IMR-90 (cell line): ENCODE results near the gene NAPB. TPM values are rescaled to one million over a fixed set of nuclear protein-coding genes. Genes with fewer than 3 reads are reported as not detected.
A peak's percentile ranks its signal among the peaks of the same experiment; 100 is the strongest.

ENCODE experiments used
- ATAC-seq: fragments of 200-7000 bp; cut with Tn5 transposase; 2 replicates; pipeline ENCODE4 v1.9.1; 2020; ENCODE audit warnings: low read depth, mild to moderate bottlenecking, moderate library complexity
- BruUV-seq: library from RNA; stranded (reverse); fragments of 400-500 nt; replicated peaks from 2 replicates; lab custom pipeline; 2021; lab: Mats Ljungman, UMichigan
- CTCF ChIA-PET: fragments of 300-600 bp; formaldehyde crosslinking; extraction: SDS; loops from one replicate; lab custom pipeline; 2021; ENCODE audit warnings: antibody characterized with exemption; lab: Yijun Ruan, JAX
- POLR2A ChIA-PET: fragments of 300-600 bp; sonication (Branson Sonifier 250); formaldehyde crosslinking; loops from one replicate; lab custom pipeline; 2022; ENCODE audit warnings: antibody characterized with exemption; ENCODE audit not compliant: unreplicated experiment; lab: Charles Lee
- DNase-seq: peaks from one replicate; pipeline ENCODE4 v3.0.0; 2013
- H2AFZ ChIP-seq: replicated peaks from 2 replicates; pipeline ENCODE3; 2013; ENCODE audit warnings: low read length, mild to moderate bottlenecking; ENCODE audit not compliant: poor library complexity
- H2AK5ac ChIP-seq: 2 replicates; pipeline ENCODE4 v1.6.1; 2013; ENCODE audit warnings: low read depth, low read length, inconsistent platforms
- H2AK9ac ChIP-seq: replicated peaks from 2 replicates; pipeline ENCODE3; 2013; ENCODE audit warnings: mild to moderate bottlenecking, low read depth, low read length, moderate library complexity; ENCODE audit not compliant: poor library complexity
- H2BK120ac ChIP-seq: 2 replicates; pipeline ENCODE4 v1.6.1; 2013; ENCODE audit warnings: low read depth, low read length, inconsistent platforms
- H2BK15ac ChIP-seq: 3 replicates; pipeline ENCODE4 v1.6.1; 2013; ENCODE audit warnings: low read depth, low read length, inconsistent platforms
- H2BK20ac ChIP-seq: 2 replicates; pipeline ENCODE4 v1.6.1; 2013; ENCODE audit warnings: low read depth, mild to moderate bottlenecking, inconsistent platforms, low read length, moderate library complexity
- H2BK5ac ChIP-seq: 2 replicates; pipeline ENCODE4 v1.6.1; 2013; ENCODE audit warnings: mild to moderate bottlenecking, low read depth, low read length, inconsistent platforms; ENCODE audit not compliant: poor library complexity, severe bottlenecking
- H3K14ac ChIP-seq: replicated peaks from 2 replicates; pipeline ENCODE4 v1.6.1; 2013; ENCODE audit warnings: low read depth, low read length, inconsistent platforms
- H3K18ac ChIP-seq: 2 replicates; pipeline ENCODE4 v1.6.1; 2013; ENCODE audit warnings: low read depth, low read length, control low read depth
- H3K23ac ChIP-seq: 2 replicates; pipeline ENCODE4 v1.6.1; 2013; ENCODE audit warnings: low read depth, low read length, inconsistent platforms
- H3K27ac ChIP-seq: 2 replicates; pipeline ENCODE4 v1.5.1; 2013; ENCODE audit warnings: mild to moderate bottlenecking, control low read depth, low read length; ENCODE audit not compliant: insufficient read depth
- H3K27me3 ChIP-seq: 2 replicates; pipeline ENCODE4 v1.6.1; 2013; ENCODE audit warnings: low read length; ENCODE audit not compliant: control insufficient read depth, insufficient read depth
- H3K36me3 ChIP-seq: 2 replicates; pipeline ENCODE4 v1.6.1; 2013; ENCODE audit warnings: low read length, mixed read lengths; ENCODE audit not compliant: control insufficient read depth, insufficient read depth
- H3K4ac ChIP-seq: 2 replicates; pipeline ENCODE4 v1.6.1; 2013; ENCODE audit warnings: low read depth, low read length, inconsistent platforms
- H3K4me1 ChIP-seq: 2 replicates; pipeline ENCODE4 v1.6.1; 2013; ENCODE audit warnings: low read length, mixed read lengths; ENCODE audit not compliant: control insufficient read depth, insufficient read depth
- H3K4me2 ChIP-seq: 2 replicates; pipeline ENCODE4 v1.6.1; 2013; ENCODE audit warnings: low read depth, mild to moderate bottlenecking, control low read depth, low read length, moderate library complexity
- H3K4me3 ChIP-seq: 2 replicates; pipeline ENCODE4 v1.5.1; 2013; ENCODE audit warnings: low read depth, mild to moderate bottlenecking, control low read depth, low read length, moderate library complexity; ENCODE audit not compliant: insufficient read depth
- H3K56ac ChIP-seq: 2 replicates; pipeline ENCODE4 v1.6.1; 2013; ENCODE audit warnings: low read length, inconsistent platforms; ENCODE audit not compliant: insufficient read depth; ENCODE audit errors: extremely low read depth
- H3K79me1 ChIP-seq, 2 experiments: 2 replicates each; pipeline ENCODE4 v1.6.1; 2013; ENCODE audit warnings: low read length in 2 of 2, inconsistent platforms in 1 of 2, low read depth in 1 of 2
- H3K9ac ChIP-seq: 2 replicates; pipeline ENCODE4 v1.6.1; 2013; ENCODE audit warnings: low read depth, low read length, control low read depth
- H3K9me1 ChIP-seq: 2 replicates; pipeline ENCODE4 v1.6.1; 2013; ENCODE audit warnings: low read length, inconsistent platforms; ENCODE audit not compliant: insufficient read depth
- H3K9me3 ChIP-seq: 2 replicates; pipeline ENCODE4 v1.6.1; 2013; ENCODE audit warnings: low read length; ENCODE audit not compliant: control insufficient read depth, insufficient read depth
- H4K20me1 ChIP-seq: 2 replicates; pipeline ENCODE4 v1.6.1; 2013; ENCODE audit warnings: low read length, inconsistent platforms; ENCODE audit not compliant: insufficient read depth
- H4K5ac ChIP-seq: 2 replicates; pipeline ENCODE4 v1.6.1; 2013; ENCODE audit warnings: mild to moderate bottlenecking, low read depth, low read length, control low read depth
- H4K8ac ChIP-seq, 2 experiments: 2 replicates each; pipeline ENCODE4 v1.6.1; 2013; ENCODE audit warnings: low read depth in 2 of 2, low read length in 2 of 2, control low read depth in 1 of 2, inconsistent platforms in 1 of 2
- H4K91ac ChIP-seq: 2 replicates; pipeline ENCODE4 v1.6.1; 2013; ENCODE audit warnings: low read depth, low read length, inconsistent platforms; ENCODE audit not compliant: insufficient read depth
- CEBPB ChIP-seq: IDR thresholded peaks from 2 replicates; pipeline ENCODE4 v1.6.1; 2012; ENCODE audit warnings: low read depth, low read length, improper control_type of control experiment
- CHD1 ChIP-seq: IDR thresholded peaks from 2 replicates; pipeline ENCODE4 v1.6.1; 2012; ENCODE audit warnings: low read depth, low read length, improper control_type of control experiment
- MAZ ChIP-seq: IDR thresholded peaks from 2 replicates; pipeline ENCODE4 v1.6.1; 2012; ENCODE audit warnings: low read depth, mild to moderate bottlenecking, low read length, improper control_type of control experiment, moderate library complexity, borderline replicate concordance
- MXI1 ChIP-seq: IDR thresholded peaks from 2 replicates; pipeline ENCODE4 v1.6.1; 2012; ENCODE audit warnings: low read depth, mild to moderate bottlenecking, low read length, moderate library complexity, borderline replicate concordance
- NFE2L2 ChIP-seq: fragments of 150-350 bp; IDR thresholded peaks from 2 replicates; pipeline ENCODE4 v1.6.1; 2016; ENCODE audit warnings: low read depth, mild to moderate bottlenecking, low read length
- POLR2A ChIP-seq: IDR thresholded peaks from 2 replicates; pipeline ENCODE4 v1.6.1; 2012; ENCODE audit warnings: mild to moderate bottlenecking, low read depth, low read length
- RAD21 ChIP-seq: IDR thresholded peaks from 2 replicates; pipeline ENCODE4 v1.6.1; 2012; ENCODE audit warnings: low read length, improper control_type of control experiment
- RCOR1 ChIP-seq: IDR thresholded peaks from 2 replicates; pipeline ENCODE4 v1.6.1; 2012; ENCODE audit warnings: mild to moderate bottlenecking, low read length, improper control_type of control experiment; ENCODE audit not compliant: insufficient replicate concordance
- RFX5 ChIP-seq: IDR thresholded peaks from 2 replicates; pipeline ENCODE4 v1.8.0; 2012; ENCODE audit warnings: low read depth, mild to moderate bottlenecking, low read length, moderate library complexity
- WGBS, 2 experiments: methylation state at CpG; one replicate each; pipeline versions ENCODE4 v1.1.5 to v1.1.7; 2013; ENCODE audit warnings: missing lambda C conversion rate in 2 of 2; ENCODE audit not compliant: insufficient read length in 1 of 2; ENCODE audit errors: extremely low coverage in 2 of 2; 5-methylcytosine and 5-hydroxymethylcytosine counted together
- dilution Hi-C: fragments of 300-500 bp; cut with HindIII; formaldehyde crosslinking; loops from one replicate; pipeline ENCODE4 v1.14.3; 2018; ENCODE audit warnings: low sequenced_read_pairs; ENCODE audit not compliant: unreplicated experiment
- in situ Hi-C: fragments of 300-500 bp; cut with MboI; formaldehyde crosslinking; loops from 3 replicates; pipeline ENCODE4 v1.14.3; 2019; ENCODE audit warnings: low sequenced_read_pairs, inconsistent platforms, mixed read lengths
- intact Hi-C: fragments of 100-400 bp; cut with micrococcal nuclease; formaldehyde crosslinking; loops from 2 replicates; pipeline ENCODE4 v1.10.0; 2022
- polyA plus RNA-seq, 3 experiments: library from polyadenylated mRNA; depleted of rRNA; stranded (reverse); fragments of >200 nt; gene quantifications; 2 replicates each; pipeline ENCODE4 v1.2.3, GENCODE V29; 2012; ENCODE audit warnings: low replicate concordance in 1 of 3
- total RNA-seq: library from RNA; depleted of rRNA; stranded (reverse); fragments of >200 nt; gene quantifications from 2 replicates; pipeline ENCODE4 v1.2.3, GENCODE V29; 2012
- TF ChIP-seq, protein P1 (sequence below): fragments of 150-350 bp; IDR thresholded peaks from 2 replicates; pipeline ENCODE4 v1.6.1; 2017; ENCODE audit warnings: mild to moderate bottlenecking, antibody characterized with exemption, low read length, low read depth
- TF ChIP-seq, protein P2 (sequence below): conservative IDR thresholded peaks from 2 replicates; pipeline ENCODE4 v1.5.1; 2012; ENCODE audit warnings: mild to moderate bottlenecking, low read depth, low read length, improper control_type of control experiment
- TF ChIP-seq, protein P3 (sequence below): fragments of 150-350 bp; IDR thresholded peaks from 2 replicates; pipeline ENCODE4 v1.6.1; 2016; ENCODE audit warnings: low read depth, mild to moderate bottlenecking, low read length, moderate library complexity, borderline replicate concordance

NAPB gene
- total and polyA plus RNA-seq, 2 of the 4 experiments (the other 2 are of a cell fraction): 4.4 to 5.2 TPM

DNA sequence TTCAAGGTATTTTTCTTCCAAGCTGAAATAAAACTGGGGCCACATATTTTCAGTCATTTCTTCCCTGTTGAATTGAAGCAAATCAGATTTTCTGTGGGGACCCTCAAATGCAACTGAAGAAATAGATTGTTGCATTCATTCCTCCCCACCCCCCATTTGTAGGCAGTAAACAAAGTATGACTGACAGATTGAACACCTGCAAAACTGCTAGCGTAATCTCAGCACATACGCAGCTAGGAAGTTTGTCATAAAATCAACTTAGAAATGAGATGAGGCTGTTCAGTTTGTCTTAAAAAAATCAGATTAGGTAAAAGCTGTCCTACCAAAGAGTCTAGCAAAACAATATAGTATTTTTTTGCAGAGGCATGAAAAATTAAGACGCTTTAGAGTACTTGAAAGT, 50.4 kb downstream of the NAPB start:
- TSS peak; percentile 69 for BruUV-seq
- no peak overlapping the region for H3K18ac ChIP-seq
- no peak overlapping the region for H2AK9ac ChIP-seq
- H3K56ac ChIP-seq: no peak overlapping the region
- no peak overlapping the region for H4K5ac ChIP-seq
- H2AK5ac ChIP-seq: no peak overlapping the region
- H2BK120ac ChIP-seq: no peak overlapping the region
- H3K4me2 ChIP-seq: no peak overlapping the region
- H3K9me1 ChIP-seq: peaks cover 6% of the 10 kb centered on the region
- H4K8ac ChIP-seq: no peak overlapping the region
- TF ChIP-seq RAD21: no peak
- no peak for TF ChIP-seq MXI1
- no peak for TF ChIP-seq CEBPB
- no peak for TF ChIP-seq CHD1
- TF ChIP-seq RCOR1: no peak
- TF ChIP-seq POLR2A: no peak
- TF ChIP-seq RFX5: no peak
- TF ChIP-seq, protein P1, sequence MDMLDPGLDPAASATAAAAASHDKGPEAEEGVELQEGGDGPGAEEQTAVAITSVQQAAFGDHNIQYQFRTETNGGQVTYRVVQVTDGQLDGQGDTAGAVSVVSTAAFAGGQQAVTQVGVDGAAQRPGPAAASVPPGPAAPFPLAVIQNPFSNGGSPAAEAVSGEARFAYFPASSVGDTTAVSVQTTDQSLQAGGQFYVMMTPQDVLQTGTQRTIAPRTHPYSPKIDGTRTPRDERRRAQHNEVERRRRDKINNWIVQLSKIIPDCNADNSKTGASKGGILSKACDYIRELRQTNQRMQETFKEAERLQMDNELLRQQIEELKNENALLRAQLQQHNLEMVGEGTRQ: no peak
- TF ChIP-seq NFE2L2: no peak
- TF ChIP-seq, protein P2, sequence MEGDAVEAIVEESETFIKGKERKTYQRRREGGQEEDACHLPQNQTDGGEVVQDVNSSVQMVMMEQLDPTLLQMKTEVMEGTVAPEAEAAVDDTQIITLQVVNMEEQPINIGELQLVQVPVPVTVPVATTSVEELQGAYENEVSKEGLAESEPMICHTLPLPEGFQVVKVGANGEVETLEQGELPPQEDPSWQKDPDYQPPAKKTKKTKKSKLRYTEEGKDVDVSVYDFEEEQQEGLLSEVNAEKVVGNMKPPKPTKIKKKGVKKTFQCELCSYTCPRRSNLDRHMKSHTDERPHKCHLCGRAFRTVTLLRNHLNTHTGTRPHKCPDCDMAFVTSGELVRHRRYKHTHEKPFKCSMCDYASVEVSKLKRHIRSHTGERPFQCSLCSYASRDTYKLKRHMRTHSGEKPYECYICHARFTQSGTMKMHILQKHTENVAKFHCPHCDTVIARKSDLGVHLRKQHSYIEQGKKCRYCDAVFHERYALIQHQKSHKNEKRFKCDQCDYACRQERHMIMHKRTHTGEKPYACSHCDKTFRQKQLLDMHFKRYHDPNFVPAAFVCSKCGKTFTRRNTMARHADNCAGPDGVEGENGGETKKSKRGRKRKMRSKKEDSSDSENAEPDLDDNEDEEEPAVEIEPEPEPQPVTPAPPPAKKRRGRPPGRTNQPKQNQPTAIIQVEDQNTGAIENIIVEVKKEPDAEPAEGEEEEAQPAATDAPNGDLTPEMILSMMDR: no peak
- TF ChIP-seq MAZ: no peak
- TF ChIP-seq, protein P3, sequence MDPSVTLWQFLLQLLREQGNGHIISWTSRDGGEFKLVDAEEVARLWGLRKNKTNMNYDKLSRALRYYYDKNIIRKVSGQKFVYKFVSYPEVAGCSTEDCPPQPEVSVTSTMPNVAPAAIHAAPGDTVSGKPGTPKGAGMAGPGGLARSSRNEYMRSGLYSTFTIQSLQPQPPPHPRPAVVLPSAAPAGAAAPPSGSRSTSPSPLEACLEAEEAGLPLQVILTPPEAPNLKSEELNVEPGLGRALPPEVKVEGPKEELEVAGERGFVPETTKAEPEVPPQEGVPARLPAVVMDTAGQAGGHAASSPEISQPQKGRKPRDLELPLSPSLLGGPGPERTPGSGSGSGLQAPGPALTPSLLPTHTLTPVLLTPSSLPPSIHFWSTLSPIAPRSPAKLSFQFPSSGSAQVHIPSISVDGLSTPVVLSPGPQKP: no peak
- peaks cover 4% of the 10 kb centered on the region for H3K4me1 ChIP-seq
- no peak overlapping the region for H2BK20ac ChIP-seq
- CTCF ChIA-PET: no interaction called here
- peaks cover 41% of the 10 kb centered on the region for H3K36me3 ChIP-seq
- H3K23ac ChIP-seq: no peak overlapping the region
- in situ Hi-C loops (no loop called here), intact Hi-C loops (no loop called here), dilution Hi-C loops (no loop called here)
- WGBS, 2 experiments: no CpG with 5 or more reads among the region's 3 CpGs
- no peak overlapping the region for H2BK5ac ChIP-seq
- H3K4ac ChIP-seq: no peak overlapping the region
- H4K20me1 ChIP-seq: peaks cover 28% of the 10 kb centered on the region; the same call in 1 of the 2 replicates
- H3K14ac ChIP-seq: no peak overlapping the region
- H3K27ac ChIP-seq: no peak overlapping the region
- no peak overlapping the region for H2BK15ac ChIP-seq
- POLR2A ChIA-PET: no interaction called here
- H3K9ac ChIP-seq: no peak overlapping the region
- no peak overlapping the region for H3K4me3 ChIP-seq
- H2AFZ ChIP-seq: no peak overlapping the region
- peaks cover 31 to 63% of the 10 kb centered on the region in 2 experiments for H3K79me1 ChIP-seq
- ATAC-seq (no peak), DNase-seq (no peak)
- H3K9me3 ChIP-seq: no peaks in the 10 kb centered on the region
- H4K91ac ChIP-seq: no peak overlapping the region
- no peaks in the 10 kb centered on the region for H3K27me3 ChIP-seq
